GM12874 (cell line): ENCODE data around the gene SRSF10.

ENCODE experiments used
- TF ChIP-seq, protein P1 (sequence below): IDR thresholded peaks from 2 replicates; pipeline ENCODE4 v1.5.1; 2011; ENCODE audit warnings: low read depth, mild to moderate bottlenecking, control low read depth, low read length, moderate library complexity; ENCODE audit not compliant: insufficient read depth

SRSF10 gene

DNA sequence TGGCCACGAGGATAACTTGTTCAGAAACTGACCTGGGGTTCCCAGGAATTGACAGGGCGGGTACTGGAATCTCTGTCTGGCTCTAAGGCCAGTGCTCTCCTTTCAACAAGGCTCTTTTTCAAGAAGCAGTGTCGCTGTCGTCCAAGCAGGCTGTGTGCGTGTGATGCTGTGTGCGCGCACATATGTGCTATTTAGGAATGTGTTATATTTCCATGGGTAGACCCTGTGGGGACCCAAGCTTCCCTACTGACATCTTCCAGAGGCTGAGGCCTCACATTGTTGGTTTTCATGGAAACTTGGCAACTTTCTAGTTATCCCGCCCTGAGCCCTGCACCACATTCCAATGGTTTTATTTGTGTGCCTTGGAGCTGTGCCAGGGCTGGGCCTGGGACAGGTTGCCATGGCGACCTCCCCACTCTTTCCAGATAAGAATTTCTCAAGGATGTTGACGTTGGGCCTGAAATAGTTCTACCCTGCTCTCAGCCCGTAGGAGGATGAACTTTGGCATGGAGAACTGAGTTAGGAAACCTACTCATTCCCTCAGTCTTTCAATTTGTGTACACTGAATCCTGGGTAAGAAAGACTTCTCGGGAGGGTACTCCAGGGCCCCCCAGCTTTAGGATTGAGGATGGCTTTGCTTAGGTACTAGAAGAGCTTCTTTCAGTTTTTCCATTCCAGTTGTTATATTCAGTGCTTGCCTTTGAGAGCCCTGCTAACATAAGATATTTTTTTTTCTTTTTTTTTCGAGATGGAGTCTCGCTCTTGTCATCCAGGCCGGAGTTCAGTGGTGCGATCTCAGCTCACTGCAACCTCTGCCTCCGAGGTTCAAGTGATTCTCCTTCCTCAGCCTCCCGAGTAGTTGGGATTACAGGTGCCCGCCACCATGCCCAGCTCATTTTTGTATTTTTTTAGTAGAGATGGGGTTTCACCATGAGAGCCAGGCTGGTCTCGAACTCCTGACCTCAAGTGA, 38.8 kb upstream of the SRSF10 start:
- TF ChIP-seq, protein P1, sequence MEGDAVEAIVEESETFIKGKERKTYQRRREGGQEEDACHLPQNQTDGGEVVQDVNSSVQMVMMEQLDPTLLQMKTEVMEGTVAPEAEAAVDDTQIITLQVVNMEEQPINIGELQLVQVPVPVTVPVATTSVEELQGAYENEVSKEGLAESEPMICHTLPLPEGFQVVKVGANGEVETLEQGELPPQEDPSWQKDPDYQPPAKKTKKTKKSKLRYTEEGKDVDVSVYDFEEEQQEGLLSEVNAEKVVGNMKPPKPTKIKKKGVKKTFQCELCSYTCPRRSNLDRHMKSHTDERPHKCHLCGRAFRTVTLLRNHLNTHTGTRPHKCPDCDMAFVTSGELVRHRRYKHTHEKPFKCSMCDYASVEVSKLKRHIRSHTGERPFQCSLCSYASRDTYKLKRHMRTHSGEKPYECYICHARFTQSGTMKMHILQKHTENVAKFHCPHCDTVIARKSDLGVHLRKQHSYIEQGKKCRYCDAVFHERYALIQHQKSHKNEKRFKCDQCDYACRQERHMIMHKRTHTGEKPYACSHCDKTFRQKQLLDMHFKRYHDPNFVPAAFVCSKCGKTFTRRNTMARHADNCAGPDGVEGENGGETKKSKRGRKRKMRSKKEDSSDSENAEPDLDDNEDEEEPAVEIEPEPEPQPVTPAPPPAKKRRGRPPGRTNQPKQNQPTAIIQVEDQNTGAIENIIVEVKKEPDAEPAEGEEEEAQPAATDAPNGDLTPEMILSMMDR: no peak

DNA sequence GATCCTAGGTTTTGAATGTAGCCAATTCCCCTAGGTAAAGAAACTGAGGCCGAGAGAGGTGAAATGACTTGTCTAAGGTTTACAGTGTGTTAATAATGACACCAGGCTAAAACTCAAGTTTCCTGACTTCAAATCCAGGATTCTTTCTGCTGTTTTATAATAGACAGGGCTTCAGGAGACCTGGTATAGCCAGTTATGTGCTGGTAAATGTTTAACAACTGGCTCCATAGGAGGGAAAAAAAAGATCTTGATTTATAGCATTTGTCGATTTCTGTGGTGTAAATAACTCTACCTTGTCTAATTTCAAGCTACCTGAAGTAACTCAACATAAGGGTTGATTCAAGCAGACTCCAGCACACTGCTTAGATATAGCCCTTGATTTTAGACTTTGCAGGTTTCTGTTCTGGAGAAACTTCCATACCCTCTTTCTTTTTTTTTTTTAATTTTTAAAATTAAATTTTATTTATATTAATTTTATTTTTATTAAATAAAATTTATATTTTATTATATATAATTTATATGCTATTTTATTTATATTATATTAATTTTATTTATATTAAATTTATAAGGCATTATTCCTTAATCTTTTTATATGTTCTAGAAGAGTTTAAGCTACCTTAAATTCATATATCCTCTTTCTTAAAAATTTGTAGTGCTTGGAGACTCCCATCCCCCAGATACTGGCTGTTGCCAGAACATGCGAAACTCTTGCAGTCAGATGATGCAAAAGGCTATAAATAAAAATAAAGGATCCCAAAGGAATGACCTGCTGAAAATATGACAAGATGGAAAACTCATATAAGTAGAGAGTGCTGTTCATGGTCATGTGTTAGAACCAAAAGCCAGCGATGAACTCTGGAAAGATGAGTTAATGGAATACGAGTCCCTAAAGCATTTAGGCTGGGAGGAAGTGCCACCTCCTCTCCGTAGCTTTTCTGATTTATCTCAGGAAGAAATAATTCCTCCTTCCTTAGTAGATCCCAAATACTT, 35.4 kb upstream of the SRSF10 start:
- TF ChIP-seq, protein P1: no peak

DNA sequence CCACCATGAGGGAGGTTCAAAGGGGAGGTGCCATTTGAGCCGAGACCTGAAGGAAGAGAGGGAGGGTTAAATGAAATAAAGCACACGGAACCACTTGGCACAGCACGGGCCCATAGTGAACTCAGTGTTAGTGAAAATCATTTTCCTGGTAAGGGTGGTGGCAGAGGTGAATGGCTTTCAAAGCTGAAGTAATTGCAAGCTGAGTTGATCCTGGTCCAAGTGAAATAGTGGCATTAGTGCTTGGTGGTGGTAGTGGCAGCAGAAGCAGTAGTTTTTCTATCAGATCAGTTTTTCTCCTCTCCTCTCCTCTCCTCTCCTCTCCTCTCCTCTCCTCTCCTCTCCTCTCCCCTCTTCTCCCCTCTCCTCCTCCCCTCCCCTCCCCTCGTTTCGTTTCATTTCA, 30.5 kb upstream of the SRSF10 start:
- TF ChIP-seq, protein P1: no peak

DNA sequence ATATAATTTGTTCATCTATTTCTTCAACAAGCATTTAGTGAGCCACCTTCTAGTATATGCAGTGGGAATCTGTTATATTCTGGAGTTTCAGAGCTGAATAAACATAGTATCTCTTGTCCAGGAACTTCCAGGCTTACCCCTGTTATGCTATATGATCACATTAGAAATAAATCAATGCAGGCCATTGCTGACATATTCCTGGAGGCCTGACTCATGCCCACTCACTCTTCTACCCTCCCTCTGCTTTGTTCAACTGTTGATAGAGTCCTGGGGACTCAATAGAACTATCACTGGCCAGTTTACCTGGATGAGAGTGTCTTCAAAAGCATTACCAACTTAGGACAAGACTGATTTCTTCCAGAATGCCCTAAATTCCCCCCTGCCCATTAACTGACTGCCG, 29.3 kb upstream of the SRSF10 start:
- TF ChIP-seq, protein P1: no peak

DNA sequence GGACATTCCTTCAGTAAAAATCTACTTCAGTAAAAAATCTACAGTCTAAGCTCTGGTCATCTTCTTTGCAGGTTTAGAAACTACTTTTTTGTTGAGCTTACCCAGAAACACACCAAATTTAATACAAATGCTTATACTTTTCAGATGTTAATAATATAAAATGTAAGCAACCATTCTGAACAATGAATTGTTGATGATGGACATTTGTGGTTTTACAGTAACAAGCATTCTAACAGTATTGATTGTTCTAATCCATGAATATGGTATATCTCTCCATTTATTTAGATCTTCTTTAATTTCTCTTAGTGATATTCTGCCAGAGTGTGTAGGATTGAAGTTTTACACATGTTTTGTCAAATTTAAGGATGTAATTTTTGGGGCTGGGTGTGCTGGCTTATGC, 27.0 kb upstream of the SRSF10 start:
- TF ChIP-seq, protein P1: no peak

DNA sequence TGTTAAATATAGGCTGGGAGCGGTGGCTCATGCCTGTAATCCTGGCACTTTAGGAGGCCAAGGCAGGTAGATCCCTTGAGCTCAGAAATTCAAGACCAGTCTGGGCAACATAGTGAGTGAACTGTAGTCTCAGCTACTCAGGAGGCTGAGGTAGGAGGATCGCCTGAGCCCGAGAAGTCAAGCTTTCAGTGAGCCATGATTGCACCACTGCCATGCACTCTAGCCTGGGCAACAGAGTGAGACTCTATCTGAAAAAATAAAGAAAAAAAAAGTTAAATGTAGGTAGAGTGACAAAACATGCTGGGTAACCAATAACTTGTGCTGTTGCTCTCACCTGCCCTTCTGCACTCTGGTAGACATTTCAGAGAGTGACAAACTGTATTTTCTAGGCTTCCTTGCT, 25.0 kb upstream of the SRSF10 start:
- TF ChIP-seq, protein P1: no peak

DNA sequence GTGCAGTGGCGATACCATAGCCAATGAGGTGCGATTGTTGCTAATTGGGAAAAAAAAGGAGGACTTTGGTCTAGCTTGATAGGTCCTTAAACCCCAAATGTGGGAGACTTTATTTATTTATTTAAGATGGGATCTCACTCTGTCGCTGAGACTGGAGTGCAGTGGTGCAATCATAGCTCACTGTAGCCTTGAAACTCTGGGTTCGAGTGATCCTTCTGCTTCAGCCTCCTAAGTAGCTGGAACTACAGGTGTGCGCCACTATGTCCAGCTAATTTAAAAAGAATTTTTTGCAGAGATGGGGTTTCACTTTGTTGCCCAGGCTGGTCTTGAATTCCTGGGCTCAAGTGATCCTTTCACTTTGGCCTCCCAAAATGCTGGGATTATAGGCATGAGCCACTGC, 24.0 kb upstream of the SRSF10 start:
- TF ChIP-seq, protein P1: no peak
